SK-N-SH (cell line): ENCODE data around the gene ZNF804B. TPM values are rescaled to one million over a fixed set of nuclear protein-coding genes. Genes with fewer than 3 reads are reported as not detected.

Source experiments
- CTCF ChIA-PET: fragments of 300-600, 350-600 bp; formaldehyde crosslinking; extraction: SDS; loops from one replicate; lab custom pipeline; 2021; lab: Yijun Ruan, JAX
- POLR2A ChIA-PET: fragments of 350-600 bp; sonication (Branson Sonifier 250); formaldehyde crosslinking; extraction: SDS; loops from one replicate; lab custom pipeline; 2020; ENCODE audit warnings: antibody characterized with exemption, inconsistent platforms; lab: Yijun Ruan, JAX
- DNase-seq: peaks from one replicate; pipeline ENCODE4 v3.0.0; 2012
- H2AFZ ChIP-seq: fragments of 200-600 bp; sonication (generic); 2 replicates; pipeline ENCODE4 v1.8.1; 2016; ENCODE audit warnings: antibody characterized with exemption, mild to moderate bottlenecking, low read depth
- H3F3A ChIP-seq: fragments of 200-600 bp; sonication (generic); replicated peaks from 2 replicates; pipeline ENCODE3; 2016; ENCODE audit warnings: antibody characterized with exemption, mild to moderate bottlenecking; ENCODE audit not compliant: insufficient read depth
- H3K27ac ChIP-seq, 2 experiments: fragments of 200-500 bp in 1 of 2; fragments of 200-600 bp in 1 of 2; sonication (Bioruptor generic) in 1 of 2; sonication (generic), shearing (Covaris generic) in 1 of 2; 2 replicates each; pipeline versions ENCODE4 v1.5.1 to v1.6.1; 2014 to 2016; ENCODE audit warnings: low read depth in 2 of 2, inconsistent platforms in 1 of 2, low read length in 1 of 2, mild to moderate bottlenecking in 1 of 2, mixed read lengths in 1 of 2
- H3K27me3 ChIP-seq: fragments of 200-600 bp; sonication (generic), shearing (Covaris generic); 2 replicates; pipeline ENCODE4 v1.6.1; 2016; ENCODE audit warnings: mixed run types; ENCODE audit not compliant: insufficient read depth
- H3K36me3 ChIP-seq, 2 experiments: fragments of 200-500 bp in 1 of 2; fragments of 200-600 bp in 1 of 2; sonication (Bioruptor generic) in 1 of 2; sonication (generic) in 1 of 2; replicated peaks in 1 of 2; 2 replicates each; pipeline versions ENCODE3 to v1.5.1; 2014 to 2016; ENCODE audit warnings: low read length in 1 of 2, mild to moderate bottlenecking in 1 of 2; ENCODE audit not compliant: insufficient read depth in 2 of 2, control insufficient read depth in 1 of 2
- H3K4me1 ChIP-seq, 2 experiments: fragments of 200-500 bp in 1 of 2; fragments of 200-600 bp in 1 of 2; sonication (Bioruptor generic) in 1 of 2; sonication (generic), shearing (Covaris generic) in 1 of 2; 2 replicates each; pipeline versions ENCODE4 v1.5.1 to v1.6.1; 2014 to 2016; ENCODE audit warnings: low read depth in 1 of 2, low read length in 1 of 2, mixed run types in 1 of 2; ENCODE audit not compliant: insufficient read depth in 2 of 2, control insufficient read depth in 1 of 2
- H3K4me2 ChIP-seq: fragments of 200-600 bp; sonication (generic), shearing (Covaris generic); 2 replicates; pipeline ENCODE4 v1.6.1; 2017; ENCODE audit warnings: mixed run types
- H3K4me3 ChIP-seq, 2 experiments: fragments of 200-500 bp in 1 of 2; fragments of 200-600 bp in 1 of 2; sonication (Bioruptor generic) in 1 of 2; sonication (generic), shearing (Covaris generic) in 1 of 2; 2 replicates each; pipeline versions ENCODE4 v1.5.1 to v1.8.1; 2014 to 2016; ENCODE audit warnings: low read depth in 2 of 2, inconsistent platforms in 1 of 2, low read length in 1 of 2, mild to moderate bottlenecking in 1 of 2, mixed read lengths in 1 of 2, moderate library complexity in 1 of 2
- H3K79me2 ChIP-seq: fragments of 200-600 bp; sonication (generic); 2 replicates; pipeline ENCODE4 v1.8.1; 2017; ENCODE audit warnings: mild to moderate bottlenecking; ENCODE audit not compliant: insufficient read depth
- H3K9ac ChIP-seq: fragments of 200-600 bp; sonication (generic); 2 replicates; pipeline ENCODE4 v1.6.1; 2017; ENCODE audit warnings: mixed run types
- H3K9me2 ChIP-seq: fragments of 200-600 bp; sonication (generic); 2 replicates; pipeline ENCODE4 v1.6.1; 2017; ENCODE audit warnings: mixed run types
- H3K9me3 ChIP-seq: fragments of 200-600 bp; sonication (generic); 2 replicates; pipeline ENCODE4 v1.6.1; 2017; ENCODE audit warnings: mixed run types, mild to moderate bottlenecking, moderate library complexity
- H4K20me1 ChIP-seq: fragments of 200-600 bp; sonication (generic); 2 replicates; pipeline ENCODE4 v1.6.1; 2017; ENCODE audit warnings: mild to moderate bottlenecking, mixed run types; ENCODE audit not compliant: insufficient read depth
- GABPA ChIP-seq: IDR thresholded peaks from 2 replicates; pipeline ENCODE4 v1.4.0; 2012; ENCODE audit warnings: low read depth, mild to moderate bottlenecking
- IRF3 ChIP-seq: fragments of 150-350 bp; IDR thresholded peaks from 2 replicates; pipeline ENCODE4 v1.6.1; 2016; ENCODE audit warnings: mild to moderate bottlenecking, low read depth, low read length
- MAX ChIP-seq: IDR thresholded peaks from 2 replicates; pipeline ENCODE4 v1.4.0; 2012; ENCODE audit warnings: low read depth
- MEF2A ChIP-seq: IDR thresholded peaks from 2 replicates; pipeline ENCODE4 v1.4.0; 2012; ENCODE audit warnings: low read depth, borderline replicate concordance
- NRF1 ChIP-seq: IDR thresholded peaks from 2 replicates; pipeline ENCODE4 v1.6.1; 2012; ENCODE audit warnings: low read depth, mild to moderate bottlenecking, low read length
- RAD21 ChIP-seq: IDR thresholded peaks from 2 replicates; pipeline ENCODE4 v1.6.1; 2012; ENCODE audit warnings: mild to moderate bottlenecking, low read length
- RFX5 ChIP-seq: IDR thresholded peaks from 2 replicates; pipeline ENCODE4 v1.6.1; 2012; ENCODE audit warnings: mild to moderate bottlenecking, improper control_type of control experiment, low read length
- YY1 ChIP-seq: IDR thresholded peaks from 2 replicates; pipeline ENCODE4 v1.4.0; 2012; ENCODE audit warnings: low read depth, mild to moderate bottlenecking
- ZBTB33 ChIP-seq: IDR thresholded peaks from 2 replicates; pipeline ENCODE4 v1.4.0; 2012; ENCODE audit warnings: low read depth, borderline replicate concordance
- WGBS: methylation state at CpG from one replicate; pipeline ENCODE4 v1.1.6; 2017; ENCODE audit warnings: low lambda C conversion rate; 5-methylcytosine and 5-hydroxymethylcytosine counted together
- polyA plus RNA-seq, 3 experiments: library from polyadenylated mRNA; depleted of rRNA; stranded (reverse); fragments of >200 nt; gene quantifications; 2 replicates each; pipeline ENCODE4 v1.2.3, GENCODE V29; 2012
- TF ChIP-seq, protein P1 (sequence below): IDR thresholded peaks from 2 replicates; pipeline ENCODE4; 2012

Gene ZNF804B
- polyA plus RNA-seq, 1 of the 3 experiments (the other 2 are of a cell fraction): not detected

GRCh38 chr7:89129600-89130375 lies 370.3 kb downstream of the ZNF804B start:
- Histone ChIP-seq H3K36me3 (no peaks in the 10 kb centered on the region), H2AFZ (no peak overlapping the region), H3K27ac (no peak overlapping the region), H3K9me3 (no peaks in the 10 kb centered on the region), H3K27me3 (no peaks in the 10 kb centered on the region), H3K9ac (no peak overlapping the region), H3F3A (no peaks in the 10 kb centered on the region), H4K20me1 (no peaks in the 10 kb centered on the region), H3K4me1 (no peaks in the 10 kb centered on the region), H3K4me2 (no peak overlapping the region), H3K4me3 (no peak overlapping the region), H3K79me2 (no peaks in the 10 kb centered on the region), H3K9me2 (no peaks in the 10 kb centered on the region)
- CTCF ChIA-PET: interaction anchor here (0.6 kb wide), 1 partner anchor 174 kb away, joined by 3 read pairs; no protein-coding TSS in a partner anchor
- TF ChIP-seq ZBTB33 (no peak), RAD21 (no peak), NRF1 (no peak)
- TF ChIP-seq, protein P1, sequence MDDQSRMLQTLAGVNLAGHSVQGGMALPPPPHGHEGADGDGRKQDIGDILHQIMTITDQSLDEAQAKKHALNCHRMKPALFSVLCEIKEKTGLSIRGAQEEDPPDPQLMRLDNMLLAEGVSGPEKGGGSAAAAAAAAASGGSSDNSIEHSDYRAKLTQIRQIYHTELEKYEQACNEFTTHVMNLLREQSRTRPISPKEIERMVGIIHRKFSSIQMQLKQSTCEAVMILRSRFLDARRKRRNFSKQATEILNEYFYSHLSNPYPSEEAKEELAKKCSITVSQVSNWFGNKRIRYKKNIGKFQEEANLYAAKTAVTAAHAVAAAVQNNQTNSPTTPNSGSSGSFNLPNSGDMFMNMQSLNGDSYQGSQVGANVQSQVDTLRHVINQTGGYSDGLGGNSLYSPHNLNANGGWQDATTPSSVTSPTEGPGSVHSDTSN: no peak
- POLR2A ChIA-PET: no interaction called here
- no peak for DNase-seq
- 7% methylated on average over 2 of the region's 2 CpGs for WGBS

- no peaks in the 10 kb centered on the region for H3F3A ChIP-seq
- H3K9me3 ChIP-seq: no peaks in the 10 kb centered on the region
- POLR2A ChIA-PET: no interaction called here
- no peaks in the 10 kb centered on the region for H3K79me2 ChIP-seq
- H3K27ac ChIP-seq: no peak overlapping the region
- WGBS: 17% methylated on average over 3 of the region's 3 CpGs
- no peak for DNase-seq
- H3K9me2 ChIP-seq: no peaks in the 10 kb centered on the region
- no peak overlapping the region for H3K4me2 ChIP-seq
- no peak overlapping the region for H2AFZ ChIP-seq
- H3K4me1 ChIP-seq: no peaks in the 10 kb centered on the region
- H3K36me3 ChIP-seq: no peaks in the 10 kb centered on the region
- H3K27me3 ChIP-seq: no peaks in the 10 kb centered on the region
- H4K20me1 ChIP-seq: no peaks in the 10 kb centered on the region
- no peak overlapping the region for H3K4me3 ChIP-seq
- no peak overlapping the region for H3K9ac ChIP-seq
- CTCF ChIA-PET: interaction anchor here (0.6 kb wide), 1 partner anchor 207 kb away, joined by 3 read pairs; no protein-coding TSS in a partner anchor
- TF ChIP-seq YY1 (no peak), GABPA (no peak), RFX5 (no peak), MAX (no peak), IRF3 (no peak), MEF2A (no peak)
Measured at GRCh38 chr7:89133357-89133756, 373.9 kb downstream of the ZNF804B start.
